A549 (cell line): ENCODE measurements around the gene S100A13.

Source experiments
- CHD2 ChIP-seq: fragments of 150-350 bp; IDR thresholded peaks from 2 replicates; pipeline ENCODE4 v1.6.1; 2014; ENCODE audit warnings: low read length; ENCODE audit not compliant: partially characterized antibody
- CTCF ChIP-seq: fragments of >200 bp; sonication (Bioruptor Twin); formaldehyde crosslinking; IDR thresholded peaks from 3 replicates; pipeline ENCODE4 v1.5.1; 2016
- EP300 ChIP-seq, 2 experiments: fragments of >200 bp; sonication (Bioruptor Twin); formaldehyde crosslinking; IDR thresholded peaks; 2 replicates in 1 of 2; 3 replicates in 1 of 2; pipeline ENCODE4 v1.6.1; 2016 to 2017
- HDAC2 ChIP-seq: fragments of 200-600 bp; sonication (generic); IDR thresholded peaks from 2 replicates; pipeline ENCODE4 v1.6.1; 2016
- JUNB ChIP-seq: fragments of >200 bp; sonication (Bioruptor Twin); formaldehyde crosslinking; IDR thresholded peaks from 2 replicates; pipeline ENCODE4 v1.6.1; 2016
- KDM1A ChIP-seq: fragments of 200-600 bp; sonication (generic); IDR thresholded peaks from 2 replicates; pipeline ENCODE4 v1.6.1; 2016; ENCODE audit warnings: low read depth, mild to moderate bottlenecking
- MAX ChIP-seq: IDR thresholded peaks from 2 replicates; pipeline ENCODE4 v1.6.1; 2012
- MYC ChIP-seq: IDR thresholded peaks from 2 replicates; pipeline ENCODE4 v1.6.1; 2012; ENCODE audit warnings: mild to moderate bottlenecking, inconsistent platforms, low read length, improper control_type of control experiment, borderline replicate concordance
- NPAS2 ChIP-seq: fragments of 250-450 bp; sonication (Bioruptor Pico); IDR thresholded peaks from 2 replicates; pipeline ENCODE4 v1.8.0; 2022; ENCODE audit warnings: mild to moderate bottlenecking, moderate library complexity, borderline replicate concordance
- POLR2A ChIP-seq: IDR thresholded peaks from 2 replicates; pipeline ENCODE4 v1.6.1; 2012; ENCODE audit warnings: mild to moderate bottlenecking, low read length
- POLR2AphosphoS2 ChIP-seq: conservative IDR thresholded peaks from 2 replicates; pipeline ENCODE4 v1.6.1; 2012; ENCODE audit warnings: low read length, improper control_type of control experiment, inconsistent platforms
- RCOR1 ChIP-seq: fragments of 150-350 bp; IDR thresholded peaks from 2 replicates; pipeline ENCODE4 v1.6.1; 2014; ENCODE audit warnings: antibody characterized with exemption, low read length, low read depth
- REST ChIP-seq: fragments of 200-600 bp; sonication (generic); IDR thresholded peaks from 2 replicates; pipeline ENCODE4 v1.6.1; 2016; ENCODE audit warnings: antibody characterized with exemption, mild to moderate bottlenecking, moderate library complexity

- TF ChIP-seq JUNB: no peak
- no peak for TF ChIP-seq POLR2A
- TF ChIP-seq MAX: no peak
- TF ChIP-seq CTCF: no peak
- no peak for TF ChIP-seq CHD2
- TF ChIP-seq REST: no peak
- TF ChIP-seq HDAC2: no peak
- no peak for TF ChIP-seq POLR2AphosphoS2
- TF ChIP-seq EP300 (IDR thresholded peaks at IDR 0.05): no peak
- no peak for TF ChIP-seq RCOR1
- TF ChIP-seq NPAS2 (CRISPR knock-in tag): no peak
- no peak for TF ChIP-seq KDM1A
- no peak for TF ChIP-seq MYC
These were observed 56.4 kb downstream of the S100A13 start for GRCh38 chr1:153570874-153571273.
